Activated naive CD4-positive, alpha-beta T cell treated with anti-CD3 and anti-CD28 coated beads, Interleukin-2, amount 50 U/mL, for 16 hours (primary cell): ENCODE data around the gene BMP6.

ENCODE experiments used
- DNase-seq: peaks from one replicate; pipeline ENCODE4 v3.0.0-alpha.2; 2020

BMP6 gene

GRCh38 chr6:7747901-7748504, 22.1 kb downstream of the BMP6 start:
- no peak for DNase-seq

GRCh38 chr6:7749478-7749877, 23.6 kb downstream of the BMP6 start:
- no peak for DNase-seq

- DNase-seq: no peak
These were observed 24.3 kb downstream of the BMP6 start for GRCh38 chr6:7750197-7750596.

- no peak for DNase-seq
These were observed 32.6 kb downstream of the BMP6 start for GRCh38 chr6:7758456-7758855.

GRCh38 chr6:7759320-7759719, 33.4 kb downstream of the BMP6 start:
- no peak for DNase-seq

GRCh38 chr6:7761051-7761450, 35.2 kb downstream of the BMP6 start:
- DNase-seq: no peak

- DNase-seq: no peak
These were observed 36.9 kb downstream of the BMP6 start for GRCh38 chr6:7762760-7763159.

GRCh38 chr6:7763881-7764280, 38.0 kb downstream of the BMP6 start:
- no peak for DNase-seq

- DNase-seq: no peak
These were observed 39.9 kb downstream of the BMP6 start for GRCh38 chr6:7765575-7766325.

GRCh38 chr6:7769702-7770101, 43.8 kb downstream of the BMP6 start:
- no peak for DNase-seq

- DNase-seq: no peak
These were observed 44.2 kb downstream of the BMP6 start for GRCh38 chr6:7770111-7770510.

GRCh38 chr6:7770601-7771000, 44.7 kb downstream of the BMP6 start:
- no peak for DNase-seq

- no peak for DNase-seq
These were observed 47.4 kb downstream of the BMP6 start for GRCh38 chr6:7773322-7773721.

GRCh38 chr6:7773914-7774313, 48.0 kb downstream of the BMP6 start:
- DNase-seq: no peak

GRCh38 chr6:7776509-7776908, 50.6 kb downstream of the BMP6 start:
- no peak for DNase-seq

- no peak for DNase-seq
These were observed 51.2 kb downstream of the BMP6 start for GRCh38 chr6:7777074-7777473.

GRCh38 chr6:7781240-7781639, 55.3 kb downstream of the BMP6 start:
- no peak for DNase-seq

GRCh38 chr6:7784248-7784647, 58.3 kb downstream of the BMP6 start:
- no peak for DNase-seq

GRCh38 chr6:7784706-7785105, 58.8 kb downstream of the BMP6 start:
- DNase-seq: no peak

GRCh38 chr6:7785243-7786035, 59.5 kb downstream of the BMP6 start:
- DNase-seq: no peak

- no peak for DNase-seq
These were observed 60.3 kb downstream of the BMP6 start for GRCh38 chr6:7786214-7786661.

GRCh38 chr6:7787137-7787608, 61.3 kb downstream of the BMP6 start:
- no peak for DNase-seq

- no peak for DNase-seq
These were observed 61.8 kb downstream of the BMP6 start for GRCh38 chr6:7787731-7788130.

GRCh38 chr6:7794509-7794908, 68.6 kb downstream of the BMP6 start:
- DNase-seq: no peak
